ENCODE measurements around the gene SNX25.
"Not testable (repeated sequence)": the region's sequence is repeated elsewhere in the genome, so short reads cannot be mapped to it uniquely, and the experiment has no call there.

The SNX25 gene

GRCh38 chr4:185205697-185206342 is 3.6 kb upstream of the SNX25 start:
- no peak for DNase-seq

GRCh38 chr4:185207466-185207865 is 1.9 kb upstream of the SNX25 start:
- DNase-seq, result no peak

- DNase-seq, result not testable (repeated sequence)
Observed at GRCh38 chr4:185209852-185210101, 379 bp downstream of the SNX25 start.

- peak; percentile 3 for DNase-seq
Observed at GRCh38 chr4:185210102-185210981, 944 bp downstream of the SNX25 start.

- DNase-seq, result no peak
Observed at GRCh38 chr4:185211035-185211434, 1.6 kb downstream of the SNX25 start.

GRCh38 chr4:185211641-185212040 is 2.2 kb downstream of the SNX25 start:
- no peak for DNase-seq

- no peak for DNase-seq
Observed at GRCh38 chr4:185212581-185212980, 3.2 kb downstream of the SNX25 start.

- no peak for DNase-seq
Observed at GRCh38 chr4:185213877-185214276, 4.5 kb downstream of the SNX25 start.

- no peak for DNase-seq
Observed at GRCh38 chr4:185215261-185215660, 5.9 kb downstream of the SNX25 start.

- DNase-seq, result no peak
Observed at GRCh38 chr4:185217408-185217975, 8.1 kb downstream of the SNX25 start.

- no peak for DNase-seq
Observed at GRCh38 chr4:185218312-185218711, 8.9 kb downstream of the SNX25 start.

- no peak for DNase-seq
Observed at GRCh38 chr4:185219551-185220344, 10.3 kb downstream of the SNX25 start.

- DNase-seq, result no peak
Observed at GRCh38 chr4:185221491-185221890, 12.1 kb downstream of the SNX25 start.

GRCh38 chr4:185221912-185222311 is 12.5 kb downstream of the SNX25 start:
- DNase-seq, result no peak

- no peak for DNase-seq
Observed at GRCh38 chr4:185222598-185222997, 13.2 kb downstream of the SNX25 start.

GRCh38 chr4:185224597-185224996 is 15.2 kb downstream of the SNX25 start:
- DNase-seq, result no peak

- DNase-seq, result no peak
Observed at GRCh38 chr4:185225940-185226339, 16.5 kb downstream of the SNX25 start.

- DNase-seq, result no peak
Observed at GRCh38 chr4:185227131-185227551, 17.7 kb downstream of the SNX25 start.

- DNase-seq, result no peak
Observed at GRCh38 chr4:185227713-185228278, 18.4 kb downstream of the SNX25 start.

GRCh38 chr4:185229021-185229818 is 19.8 kb downstream of the SNX25 start:
- no peak for DNase-seq

- DNase-seq, result no peak
Observed at GRCh38 chr4:185232370-185232769, 23.0 kb downstream of the SNX25 start.

Data from NCI-H774 (cell line).